Measurements from ENCODE around the gene GPR68.
"Not testable (repeated sequence)": the region's sequence is repeated elsewhere in the genome, so short reads cannot be mapped to it uniquely, and the experiment has no call there.

GRCh38 chr14:91245616-91246015 is 1.1 kb upstream of the GPR68 start:
- TF ChIP-seq CTCF (IDR thresholded peaks at IDR 0.05); TCF7L2 (IDR thresholded peaks at IDR 0.05; ENCODE audit: low read depth, low read length): not testable (repeated sequence)

Data from Panc1 (cell line).